Measurements from ENCODE around the gene SIM2.

DNA sequence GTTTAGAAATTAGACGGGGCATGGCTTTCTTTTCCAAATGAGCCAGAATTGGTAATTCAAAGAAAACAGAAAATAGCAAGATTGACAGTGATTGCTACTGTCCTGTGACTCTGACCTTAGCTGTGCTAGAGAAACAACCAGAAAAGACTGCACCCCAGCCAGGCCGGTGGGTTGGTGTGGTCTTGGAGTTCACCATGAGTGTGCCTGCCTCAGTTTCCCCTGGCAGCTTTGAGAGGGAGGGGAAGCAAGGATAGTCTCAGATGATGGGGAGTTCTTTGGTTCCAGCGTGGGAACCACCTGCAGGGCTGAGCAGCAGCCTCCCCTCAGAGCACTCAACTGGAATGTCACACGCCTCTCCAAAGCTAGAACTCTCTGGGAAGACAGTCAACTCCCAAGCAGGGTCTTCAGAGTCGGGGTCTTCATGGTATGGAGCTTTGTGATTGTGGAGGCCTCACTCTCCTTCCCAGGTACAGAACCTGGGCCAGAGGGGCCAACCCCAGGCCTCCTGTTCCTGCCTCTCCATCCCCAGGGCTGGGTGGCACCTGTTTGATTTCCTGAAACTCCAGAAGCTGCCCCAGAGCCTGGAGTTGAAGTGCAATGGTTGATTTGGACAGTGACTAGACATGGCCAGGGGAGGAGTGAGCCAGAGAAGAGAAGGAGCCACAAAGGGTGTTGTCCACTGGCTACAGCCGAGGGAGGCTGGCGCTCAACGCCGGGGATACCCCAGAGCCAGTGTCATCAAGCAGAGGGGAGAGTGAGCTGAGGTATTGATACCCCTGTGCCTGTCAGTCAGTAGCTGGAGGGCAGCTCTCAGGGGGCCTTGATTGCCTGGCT, 35.7 kb downstream of the SIM2 start:
- TF ChIP-seq CTCF (IDR thresholded peaks at IDR 0.05; ENCODE audit: low read depth, low read length, poor library complexity, severe bottlenecking), result no peak
- no peak for TF ChIP-seq EZH2phosphoT487 (IDR thresholded peaks at IDR 0.05; ENCODE audit: borderline replicate concordance, low read length)

All from DOHH2 (cell line).